Activated naive CD4-positive, alpha-beta T cell treated with anti-CD3 and anti-CD28 coated beads, Interleukin-2, amount 50 U/mL, for 16 hours (primary cell): ENCODE data around the gene SF1.

ENCODE experiments used
- DNase-seq: peaks from one replicate; pipeline ENCODE4 v3.0.0-alpha.2; 2020

The SF1 gene

DNA sequence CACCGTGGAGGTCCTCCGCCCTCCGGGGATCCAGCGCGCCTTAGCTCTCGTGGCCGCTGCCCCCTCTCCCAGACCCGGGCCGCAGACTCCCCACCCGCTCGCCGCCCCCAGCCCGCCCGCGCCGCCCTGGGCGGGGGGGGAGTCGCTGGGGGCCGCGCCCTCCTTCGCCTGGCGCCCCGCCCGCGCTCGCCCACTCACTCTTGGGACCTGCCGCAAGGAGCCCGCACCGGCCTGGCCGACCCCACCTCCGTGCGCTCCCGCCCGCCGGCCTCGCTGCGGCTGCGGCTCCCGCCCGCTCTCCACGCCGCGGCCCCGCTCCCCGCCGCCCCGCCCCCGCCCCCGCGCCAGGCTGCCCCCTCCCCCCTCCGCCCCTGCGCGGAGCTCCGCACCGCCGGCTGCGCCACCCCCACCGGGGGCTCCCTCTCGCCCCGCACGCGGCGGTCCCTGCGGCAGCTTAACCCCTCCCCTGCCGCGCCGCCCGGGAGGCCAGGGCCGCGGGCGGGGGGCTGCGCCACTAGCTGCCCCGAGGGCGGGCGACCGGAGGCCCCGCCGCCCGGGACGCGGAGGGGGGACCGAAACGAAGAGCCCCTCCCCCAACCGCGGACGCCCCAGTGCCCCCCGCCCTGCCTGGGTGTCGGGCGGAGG, 33.7 kb downstream of the SF1 start:
- no peak for DNase-seq

DNA sequence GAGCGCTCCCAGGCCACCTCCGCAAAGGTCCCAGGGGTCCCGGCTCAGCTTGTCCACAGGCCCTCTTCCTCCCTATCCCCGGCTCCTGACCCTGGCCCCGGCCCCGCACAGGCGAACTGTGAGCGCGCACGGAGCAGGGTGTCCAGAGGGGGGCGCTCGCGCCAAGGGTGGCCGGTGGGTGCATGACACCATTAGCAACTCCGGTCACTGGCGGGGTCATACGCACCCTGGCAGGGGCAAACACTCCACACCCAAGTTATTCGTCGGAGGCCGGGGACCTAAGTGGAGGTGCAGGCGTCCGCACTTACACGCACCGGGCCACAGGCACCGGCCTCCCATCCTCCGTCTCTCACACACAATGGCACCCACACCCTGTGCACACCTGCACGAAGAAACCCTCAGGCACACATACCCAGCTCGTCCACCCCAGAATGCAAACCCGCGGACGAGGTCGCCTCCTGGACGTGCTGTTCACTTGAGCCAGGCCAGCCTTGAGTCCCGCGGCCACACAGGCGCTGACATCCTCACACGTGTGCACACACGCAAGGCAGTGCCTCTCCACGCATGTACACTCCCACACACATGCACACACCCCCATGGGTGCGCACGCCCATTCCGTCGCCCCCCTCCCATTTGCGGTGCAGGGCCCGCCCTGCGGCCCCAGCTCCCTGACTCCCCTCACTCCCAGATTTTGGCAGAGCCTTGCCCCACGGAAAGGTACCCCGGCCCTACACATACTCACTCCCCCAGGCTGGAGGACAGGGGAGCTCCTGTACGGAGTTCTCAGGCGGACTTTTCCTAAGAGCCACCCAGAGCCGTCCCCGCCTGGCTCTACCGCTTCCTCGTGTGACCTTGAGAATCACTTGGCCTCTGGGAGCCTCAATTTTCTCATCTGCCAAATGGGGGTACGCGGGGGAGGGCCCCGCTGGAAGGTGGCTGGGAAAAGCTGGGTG, 34.5 kb downstream of the SF1 start, which contains the start of gene RASGRP2:
TSS of gene RASGRP2 (minus strand) at position 552 of the 953 bp plus-strand sequence. CDS start 1,276 bp downstream, outside the sequence.
- DNase-seq = peak; percentile 77

DNA sequence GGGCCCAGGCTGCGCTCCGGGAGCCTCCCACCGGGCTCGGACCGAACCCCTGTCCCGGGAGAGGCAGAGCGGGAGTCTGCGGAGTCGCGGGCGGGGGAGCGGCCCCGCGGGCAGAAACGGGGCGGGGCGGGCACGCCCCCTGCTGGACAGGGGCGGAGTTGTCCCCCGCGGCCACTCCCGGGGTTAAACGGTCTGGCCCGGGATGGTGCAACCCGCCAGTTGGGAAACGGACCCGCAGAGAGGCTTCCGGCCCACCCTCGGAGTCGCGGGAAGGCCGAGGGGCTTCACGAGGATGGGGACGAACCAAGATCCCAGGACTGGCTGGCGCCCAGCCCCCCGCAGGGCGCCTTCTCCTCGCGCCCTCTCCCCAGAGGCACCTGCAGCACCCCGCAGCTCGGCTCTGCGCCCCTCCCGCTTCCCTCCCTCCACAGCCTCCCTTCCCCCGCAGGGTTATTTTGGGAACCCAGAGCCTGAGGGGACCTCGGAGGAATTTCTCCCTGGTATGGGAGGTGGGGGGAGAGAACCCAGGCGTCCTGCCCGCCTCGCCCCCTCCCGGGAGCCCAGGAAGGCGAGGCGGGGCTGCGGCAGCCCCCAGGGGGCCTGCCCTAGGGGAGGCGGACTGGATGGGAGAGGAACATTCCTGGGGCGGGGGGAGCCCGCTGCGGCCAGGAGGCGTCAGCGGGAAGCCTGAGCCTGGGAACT, 35.3 kb downstream of the SF1 start:
- peak; percentile 77 for DNase-seq

DNA sequence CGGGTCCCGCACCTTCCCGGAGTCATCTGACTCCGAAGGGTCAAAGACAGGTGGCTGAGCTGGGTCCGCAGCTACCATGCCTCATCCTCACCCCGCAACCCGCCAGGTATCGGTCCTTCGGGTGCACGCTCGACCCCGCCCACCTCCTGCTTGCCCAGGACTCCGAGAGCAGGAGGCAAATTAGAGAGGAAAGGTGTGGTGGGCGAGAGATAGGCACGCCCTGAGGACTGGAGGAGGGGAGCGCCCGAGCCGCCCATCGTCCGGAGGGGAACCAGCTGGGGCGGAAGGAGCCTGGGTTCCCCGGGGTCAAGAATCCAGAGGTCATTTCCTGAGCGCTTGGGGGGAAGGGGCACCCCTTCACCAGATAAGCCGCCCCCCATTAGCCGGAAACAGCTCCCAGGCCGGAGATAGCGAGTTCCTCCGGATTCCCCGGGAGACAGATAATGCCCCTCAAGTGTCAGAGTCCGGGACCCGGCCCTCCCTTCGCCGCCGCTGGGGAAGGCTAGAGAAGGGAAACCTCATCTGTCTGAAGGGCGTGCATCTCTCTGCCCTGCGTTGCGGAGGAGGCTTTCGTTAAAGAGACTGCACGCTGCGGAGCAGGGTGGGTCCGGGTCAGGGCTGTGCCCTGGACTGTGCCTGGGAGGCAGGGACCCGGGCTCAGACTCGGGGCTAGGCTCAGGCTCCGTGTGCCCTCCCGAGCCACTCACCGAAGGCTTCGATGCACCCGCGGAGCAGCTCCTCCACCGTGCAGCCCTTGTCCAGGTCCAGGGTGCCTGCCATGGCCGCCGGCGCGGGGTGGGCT, 36.1 kb downstream of the SF1 start:
- peak; percentile 48 for DNase-seq

DNA sequence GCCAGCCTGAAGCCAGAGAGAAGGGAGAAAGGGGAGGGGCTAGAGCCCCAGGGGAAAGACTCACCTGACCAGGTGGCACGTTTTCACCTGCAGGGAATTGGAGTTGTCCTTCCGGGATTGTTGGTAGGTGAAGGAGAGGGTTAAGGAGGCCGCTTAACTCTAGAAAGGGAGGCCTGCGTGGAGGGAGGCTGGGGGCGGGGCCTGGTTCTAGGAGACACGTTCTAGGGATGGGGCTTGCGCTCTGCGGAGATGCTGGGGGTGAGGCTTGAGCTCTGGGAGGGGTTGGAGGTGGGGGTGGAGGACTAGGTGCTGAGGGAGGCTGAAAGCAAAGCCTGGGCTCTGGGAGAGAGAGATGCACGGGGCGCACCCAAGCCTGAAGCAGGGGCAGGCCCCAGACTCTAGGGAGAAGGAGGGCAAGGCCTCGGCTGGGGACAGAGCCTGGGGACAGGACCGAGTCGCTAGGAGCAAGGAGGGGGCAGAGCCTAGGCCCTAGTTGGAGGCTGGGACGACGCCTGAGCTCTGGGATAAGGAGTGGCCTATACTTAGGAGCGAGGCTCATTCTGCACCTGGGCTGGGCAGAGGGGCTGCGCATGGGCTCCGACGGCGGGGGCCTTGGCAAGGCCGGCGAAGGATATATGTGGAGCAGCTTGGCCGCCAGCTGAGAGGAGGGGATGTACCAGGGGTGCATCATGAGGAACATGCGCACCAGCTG, 36.8 kb downstream of the SF1 start:
- no peak for DNase-seq

DNA sequence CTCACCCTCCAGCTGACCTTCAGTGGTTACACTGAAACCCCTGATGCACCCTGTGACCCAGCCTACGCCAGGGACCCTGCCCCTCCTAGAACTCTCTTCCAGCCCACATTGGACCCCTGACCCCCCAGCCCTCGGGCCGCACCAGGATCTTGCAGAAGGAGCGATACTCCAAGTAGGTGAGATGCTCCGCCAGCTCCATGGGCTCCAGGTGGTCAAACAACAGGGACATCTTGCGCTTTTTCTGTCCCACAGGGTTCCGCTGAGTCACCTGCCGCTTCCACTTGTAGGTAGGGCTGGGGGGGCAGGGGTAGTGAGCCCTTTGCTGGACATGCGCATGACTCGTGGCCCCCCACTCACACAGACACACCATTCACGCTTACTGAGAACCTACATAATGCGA, 38.5 kb downstream of the SF1 start:
- no peak for DNase-seq

DNA sequence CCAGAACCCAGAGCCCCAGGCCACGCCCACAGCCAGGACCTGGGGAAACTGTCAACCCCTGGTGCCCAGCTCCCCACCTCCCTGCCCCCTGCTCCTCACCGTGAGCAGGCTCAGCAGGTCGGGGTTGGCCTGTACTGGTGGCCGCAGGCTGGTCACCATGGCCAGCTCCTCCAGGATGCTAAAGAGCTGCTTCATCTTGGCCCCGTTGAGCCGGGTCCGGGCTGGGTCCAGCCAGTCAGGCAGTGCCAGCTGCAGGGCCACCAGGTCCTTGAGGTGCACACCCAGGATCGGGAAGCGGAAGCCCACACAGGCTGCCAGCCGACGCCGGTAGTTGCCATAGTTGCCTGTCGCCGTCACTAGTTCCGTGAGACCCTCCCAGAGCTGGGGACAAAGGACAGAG, 41.7 kb downstream of the SF1 start:
- DNase-seq = no peak

DNA sequence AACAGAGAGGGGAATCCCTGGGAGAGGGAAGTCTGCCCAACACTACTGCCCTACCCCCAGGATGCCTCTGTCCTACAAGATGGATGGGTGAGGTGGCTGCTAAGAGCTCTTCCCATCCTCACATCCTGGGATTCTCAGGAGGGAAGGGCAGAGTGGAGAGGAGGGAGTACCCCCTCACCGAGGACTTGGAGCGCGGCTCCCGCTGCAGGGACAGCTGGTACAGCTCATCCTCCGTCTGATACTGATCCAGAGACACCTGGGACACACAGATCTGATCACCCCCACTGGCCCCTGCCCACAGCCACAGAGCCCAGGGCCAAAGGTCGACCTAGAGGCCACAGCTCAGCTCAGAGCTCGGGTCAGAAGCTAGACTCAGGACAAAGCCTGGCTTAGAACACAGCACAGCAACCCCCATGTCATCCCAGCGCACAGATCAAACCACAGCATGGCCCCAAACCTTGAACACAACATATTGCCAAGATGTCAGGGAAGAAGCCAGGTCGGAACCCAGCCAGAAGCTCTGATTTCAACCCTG, 42.5 kb downstream of the SF1 start:
- no peak for DNase-seq

DNA sequence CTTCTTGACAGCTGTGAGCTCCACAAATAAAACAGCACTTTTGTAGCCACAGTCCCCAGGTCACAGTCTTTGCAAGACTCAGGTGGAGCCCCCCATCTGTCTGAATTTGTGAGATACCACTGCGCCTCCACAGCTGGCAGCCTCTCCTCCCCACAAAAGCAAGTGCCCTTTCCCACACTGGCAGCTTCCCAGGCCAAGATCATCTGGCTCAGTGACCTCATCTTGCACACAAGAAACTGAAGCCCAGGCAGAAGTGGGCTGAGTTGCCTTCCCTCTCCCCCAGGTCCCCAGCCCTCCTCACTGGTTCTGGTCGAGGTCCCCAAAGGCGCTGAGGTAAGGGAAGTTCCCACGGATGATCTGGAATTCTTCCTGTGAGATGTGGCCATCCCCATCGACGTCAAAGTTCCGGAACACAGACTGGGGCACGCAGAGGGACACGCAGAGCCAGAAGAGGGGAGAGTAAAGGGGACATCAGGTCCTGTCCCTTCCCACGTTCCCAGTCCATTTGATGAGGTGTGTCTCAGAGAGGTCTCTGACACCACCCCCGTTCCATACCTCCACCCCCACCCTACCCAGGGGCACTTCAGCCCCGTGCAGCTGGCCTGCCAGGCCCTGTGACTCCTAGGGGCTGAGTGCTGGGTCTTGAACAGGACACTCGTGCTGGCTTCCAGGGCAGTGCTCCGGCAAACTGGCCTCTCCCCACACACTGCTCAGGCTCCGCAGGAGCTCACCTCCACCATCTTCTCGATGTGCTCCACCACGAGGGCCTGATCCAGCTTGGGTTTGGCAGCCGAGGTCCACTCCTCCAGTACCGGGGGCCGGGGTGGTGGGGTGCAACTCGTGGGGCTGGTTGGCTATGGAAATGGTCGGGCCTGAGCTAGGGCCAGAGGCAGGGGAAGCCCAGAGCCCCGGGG, 43.3 kb downstream of the SF1 start:
- no peak for DNase-seq

DNA sequence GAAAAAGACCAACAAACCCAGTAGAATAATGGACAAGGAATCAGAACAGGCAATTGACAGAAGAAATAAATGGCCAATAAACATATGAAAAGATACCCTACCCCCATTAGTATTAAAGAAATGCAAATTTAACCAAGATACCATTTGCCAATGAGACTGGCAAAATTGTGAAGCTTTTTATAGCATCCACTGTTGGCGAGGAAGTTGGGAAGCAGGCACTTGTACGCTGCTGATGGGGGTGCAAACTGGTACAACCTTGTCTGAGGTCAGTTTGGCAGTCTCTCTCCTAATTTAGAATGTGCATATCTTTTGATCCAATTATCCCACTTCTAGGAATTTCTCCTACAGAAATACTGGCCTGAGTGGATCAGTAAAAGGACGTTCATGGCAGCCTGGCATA, 46.7 kb downstream of the SF1 start:
- DNase-seq = no peak

DNA sequence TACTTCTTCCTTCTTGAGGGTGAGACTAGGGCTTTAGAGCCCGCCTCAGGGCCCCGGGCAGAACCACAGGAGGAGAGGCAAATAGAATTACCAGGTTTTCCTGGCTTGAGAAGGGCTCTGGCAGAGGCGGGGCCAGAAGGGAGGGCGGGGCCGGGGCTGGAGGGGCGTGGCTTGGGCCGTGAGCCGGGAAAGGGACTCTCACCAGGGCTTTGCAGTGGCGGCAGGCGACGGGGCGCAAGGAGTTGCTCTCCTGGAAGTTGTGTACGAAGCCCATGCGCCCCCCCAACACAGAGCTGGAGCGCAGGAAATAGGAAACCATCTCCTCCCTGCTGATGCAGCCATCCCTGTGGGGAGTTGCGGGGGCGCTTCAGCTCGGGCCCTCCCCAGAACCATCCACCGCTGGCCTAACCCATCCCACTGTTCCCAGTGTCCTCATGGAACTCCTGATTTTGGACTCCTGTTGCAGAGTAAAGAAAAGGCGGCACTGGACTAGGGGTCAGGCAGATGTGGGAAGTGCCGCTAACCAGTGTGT, 48.4 kb downstream of the SF1 start:
- DNase-seq = no peak

DNA sequence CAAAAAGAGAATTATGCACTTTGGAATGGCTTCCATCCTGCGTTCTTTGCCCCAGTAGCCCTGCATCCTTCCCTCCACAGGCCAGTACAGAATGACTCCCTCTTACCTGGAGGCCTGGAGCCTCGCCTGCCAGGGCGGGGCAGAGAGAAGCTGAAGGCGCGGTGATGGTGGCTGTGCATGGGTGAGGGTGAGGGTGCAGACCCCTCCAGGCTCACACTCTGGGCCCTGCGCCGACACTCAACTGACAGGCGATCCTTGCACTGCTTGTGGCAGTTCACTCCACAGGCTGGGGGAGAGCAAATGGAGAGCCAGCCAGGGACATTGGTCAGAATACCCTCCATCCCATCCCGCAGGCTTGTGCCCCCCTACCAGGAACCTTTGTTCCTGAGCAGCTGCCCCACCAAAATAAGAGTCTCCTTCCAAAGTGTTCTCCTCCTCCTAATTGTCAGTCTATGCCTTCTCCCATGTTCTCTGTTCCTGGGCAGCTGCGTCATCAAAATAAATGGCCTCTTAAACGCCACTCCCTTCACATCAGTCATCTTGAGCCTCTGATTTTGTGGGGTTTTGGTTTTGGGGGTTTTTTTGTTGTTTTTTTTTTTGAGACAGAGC, 49.5 kb downstream of the SF1 start:
- DNase-seq = no peak

DNA sequence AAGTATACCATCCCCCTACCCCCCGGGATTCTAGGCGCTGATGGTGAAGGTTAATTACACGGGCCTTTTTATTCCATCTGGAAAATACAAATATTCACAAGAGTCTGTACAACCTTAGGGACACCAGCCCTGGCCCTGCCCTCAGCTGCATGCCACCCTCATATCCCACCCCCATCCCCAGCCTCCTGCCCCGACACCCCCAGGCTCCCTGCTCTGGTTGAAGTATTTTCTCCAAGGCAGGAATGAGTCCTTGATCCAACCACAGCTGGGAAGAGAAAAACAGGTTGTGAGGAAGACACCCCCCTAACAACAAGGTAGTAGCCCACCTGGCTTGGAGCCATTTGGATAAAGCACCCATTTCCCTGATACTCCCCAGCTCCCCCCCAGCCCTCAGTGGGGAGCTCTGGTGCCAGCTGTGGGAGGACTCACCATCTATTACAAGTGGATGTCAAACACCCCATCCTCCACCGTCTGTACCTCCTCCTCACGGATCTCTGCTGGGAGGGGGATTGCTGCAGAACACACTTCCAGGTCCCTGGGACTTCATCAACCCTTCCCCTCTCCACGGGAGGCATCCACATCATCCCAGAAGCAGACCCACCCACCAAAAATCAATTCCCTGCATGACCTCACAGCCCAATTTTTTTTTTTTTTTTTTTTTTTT, 51.3 kb downstream of the SF1 start:
- no peak for DNase-seq

DNA sequence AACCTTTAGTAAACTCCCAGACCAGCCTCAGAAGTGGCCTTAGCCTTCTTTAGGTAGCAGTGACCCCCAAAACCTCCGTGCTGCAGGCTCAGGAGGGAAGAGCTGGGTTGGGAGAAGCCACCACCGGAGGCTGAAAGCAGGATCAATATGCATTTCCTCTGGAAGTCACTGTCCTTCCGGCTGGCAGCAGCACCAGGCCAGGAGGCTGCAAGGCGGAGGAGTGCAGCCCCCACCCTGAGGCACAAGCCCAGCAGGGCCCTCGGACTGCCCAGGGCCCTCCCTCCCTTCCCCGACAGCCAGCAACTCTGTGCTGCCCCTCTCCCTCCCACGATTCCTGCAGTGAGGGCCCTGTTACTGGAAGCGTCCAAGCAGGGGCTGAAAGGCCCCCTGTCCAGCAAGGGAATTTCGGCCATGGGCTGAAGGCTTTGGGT, 52.1 kb downstream of the SF1 start:
- DNase-seq = no peak

DNA sequence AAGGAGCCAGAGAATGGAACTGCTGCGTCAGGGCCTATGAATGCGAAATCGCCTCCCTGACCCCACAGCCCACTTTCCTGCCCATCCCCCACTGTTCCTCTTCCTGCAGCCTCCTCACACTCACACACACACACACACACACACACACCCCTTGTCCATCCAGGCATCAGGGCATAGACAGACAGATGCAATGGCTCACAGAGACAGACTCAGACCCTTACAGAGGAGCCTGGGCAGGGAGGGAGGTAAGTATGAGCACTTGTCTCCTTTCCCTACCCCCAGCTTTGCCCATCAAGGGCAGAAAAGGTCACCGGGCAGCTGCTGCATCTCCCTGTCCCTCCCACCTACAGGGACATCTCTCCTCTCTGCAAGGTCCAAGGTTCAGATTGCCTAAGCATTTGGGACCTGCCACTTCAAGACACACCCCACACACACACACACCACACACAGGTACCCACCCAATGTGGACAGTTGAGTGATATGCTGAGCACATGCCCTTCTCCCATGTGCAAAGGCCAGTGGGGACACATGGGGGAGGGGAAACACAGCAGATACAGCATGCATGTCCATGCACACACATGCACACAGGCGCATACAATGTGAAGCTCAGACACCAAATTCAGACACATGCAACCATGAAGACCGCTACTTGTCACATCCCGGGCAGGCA, 53.3 kb downstream of the SF1 start:
- no peak for DNase-seq

DNA sequence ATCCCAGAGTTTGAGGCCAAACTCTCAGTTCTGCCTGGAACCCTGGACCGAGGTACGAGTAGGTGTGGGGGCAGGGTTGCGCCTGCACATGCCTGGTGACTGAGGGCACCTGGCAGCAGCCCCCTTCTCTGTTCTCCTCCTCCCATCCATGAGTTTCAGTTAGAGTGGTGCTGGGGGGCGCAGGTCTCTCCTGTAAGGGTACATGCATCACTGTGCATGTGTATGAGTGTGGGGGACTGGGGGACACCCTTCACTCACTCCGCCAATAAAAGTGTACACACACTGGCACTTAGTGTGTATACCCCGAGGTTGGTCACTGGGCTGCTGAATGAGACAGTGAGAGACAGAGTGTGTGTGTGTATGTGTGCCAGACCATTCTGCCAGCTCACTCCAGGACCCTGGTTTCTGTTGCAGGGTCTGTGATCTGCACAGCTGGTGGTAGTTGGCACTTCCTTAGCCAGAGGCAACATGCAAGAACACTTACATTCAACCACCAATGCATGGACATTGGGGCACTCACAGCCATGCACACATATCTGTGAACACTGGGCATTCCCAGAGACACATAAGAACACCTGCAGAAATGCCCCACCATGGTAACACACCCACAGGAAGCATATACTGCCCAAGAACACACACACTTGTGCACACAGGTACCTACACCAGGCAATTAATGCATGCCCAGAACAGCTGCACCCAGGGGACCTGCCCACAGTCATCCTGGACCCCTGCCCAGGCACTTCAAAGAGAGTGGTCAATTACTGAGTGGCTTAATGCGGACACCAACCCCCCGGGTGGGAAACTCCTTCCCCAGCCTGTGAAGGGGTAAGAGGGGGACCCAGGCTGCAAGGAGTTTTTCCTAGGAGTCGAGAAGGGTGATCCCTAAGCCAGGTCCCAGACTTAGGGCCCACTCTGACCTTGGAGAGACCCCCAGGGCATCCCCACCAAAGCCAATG, 54.2 kb downstream of the SF1 start:
- DNase-seq = no peak

DNA sequence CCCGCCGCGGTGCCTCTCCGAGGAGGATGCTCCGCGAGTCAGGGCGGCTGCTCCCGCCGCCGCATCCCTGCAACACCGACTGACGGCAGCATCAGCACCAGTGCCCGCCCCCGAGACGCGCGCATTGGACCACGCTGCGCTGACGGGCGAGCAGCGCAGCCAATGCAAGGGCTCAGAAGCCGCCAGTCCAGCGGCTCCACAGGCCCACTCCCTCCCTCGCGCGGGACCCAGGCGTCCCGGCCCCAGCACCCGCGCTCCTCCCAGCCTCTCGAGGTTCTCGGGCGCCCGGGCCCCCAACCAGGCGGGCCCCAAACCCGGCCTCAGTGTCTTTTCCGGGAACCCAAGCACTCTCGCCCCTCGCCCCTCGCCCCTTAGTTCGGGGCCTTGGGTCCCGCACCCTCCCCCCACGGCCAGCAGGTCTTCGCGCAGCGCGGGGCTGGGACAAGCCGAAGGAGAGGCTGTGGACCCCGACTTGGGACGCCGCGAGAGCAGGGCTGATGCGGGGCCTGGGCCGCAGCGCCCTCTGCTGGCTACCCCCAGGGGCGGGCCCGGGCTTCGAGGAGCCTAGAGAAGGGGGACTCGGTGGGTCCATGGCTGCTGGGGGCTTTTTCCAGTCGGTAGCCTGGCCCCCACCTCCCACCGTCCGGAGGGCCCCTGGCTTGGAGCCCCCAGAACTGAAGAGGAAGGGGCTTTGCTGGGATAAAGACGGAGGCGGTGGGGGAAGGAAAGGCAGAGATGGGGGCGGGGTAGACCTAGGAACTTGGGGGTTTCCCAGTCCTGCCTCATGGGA, 55.0 kb downstream of the SF1 start, which contains the start of gene NRXN2:
TSS of gene NRXN2 (minus strand) at position 81 of the 790 bp plus-strand sequence. CDS start 9,498 bp downstream, outside the sequence.
- peak; percentile 88 for DNase-seq
